Measurements from ENCODE around the gene CASZ1. TPM values are rescaled to one million over a fixed set of nuclear protein-coding genes. Genes with fewer than 3 reads are reported as not detected.

The CASZ1 gene
- total and polyA plus RNA-seq, 2 donors from 2014 or later, result 10.1 to 33.0 TPM

GRCh38 chr1:10662090-10662688, 134.3 kb downstream of the CASZ1 start:
- H3K4me1 ChIP-seq (ENCODE audit: control insufficient read depth in 2 of 3, insufficient read depth in 2 of 3, low read depth in 1 of 3, low read length in 3 of 3), result peaks cover 3 to 31% (median 18%) of the 10 kb centered on the region in 3 donors
- no peak for DNase-seq

GRCh38 chr1:10661453-10661852, 135.0 kb downstream of the CASZ1 start:
- no peaks in the 10 kb centered on the region for H3K27me3 ChIP-seq (ENCODE audit: control insufficient read depth, insufficient read depth, low read length)
- DNase-seq (no peak), FAIRE-seq (no peak)
- H3K9me3 ChIP-seq (ENCODE audit: control insufficient read depth in 2 of 3, insufficient read depth in 1 of 3, low read length in 3 of 3), result peaks cover 0 to 5% (median 0%) of the 10 kb centered on the region in 3 donors
- no peak overlapping the region for H3K27ac ChIP-seq (ENCODE audit: low read depth in 2 of 2, low read length in 2 of 2)
- peaks cover 3 to 26% (median 11%) of the 10 kb centered on the region in 3 donors for H3K4me1 ChIP-seq (ENCODE audit: control insufficient read depth in 2 of 3, insufficient read depth in 2 of 3, low read depth in 1 of 3, low read length in 3 of 3)
- intact Hi-C loops (cut with DNase I), result no loop called here
- no peak overlapping the region for H3K9ac ChIP-seq (ENCODE audit: low read length in 3 of 3)
- peak overlapping the region in 1 of 3 donors; percentile 5 for H3K4me3 ChIP-seq (ENCODE audit: low read length in 3 of 3)
- H3K36me3 ChIP-seq (ENCODE audit: control insufficient read depth in 2 of 3, insufficient read depth in 3 of 3, low read length in 3 of 3), result peaks cover 0 to 9% (median 3%) of the 10 kb centered on the region in 3 donors
- no peak for TF ChIP-seq CTCF (IDR thresholded peaks at IDR 0.05; ENCODE audit: borderline replicate concordance, extremely low read depth, insufficient read depth)

More at GRCh38 chr1:10662090-10662688, 134.3 kb downstream of the CASZ1 start:
- Histone ChIP-seq H3K27ac (ENCODE audit: low read depth in 2 of 2, low read length in 2 of 2) (no peak overlapping the region), H3K9me3 (ENCODE audit: control insufficient read depth in 2 of 3, insufficient read depth in 1 of 3, low read length in 3 of 3) (peaks cover 0 to 5% (median 0%) of the 10 kb centered on the region in 3 donors), H3K27me3 (ENCODE audit: control insufficient read depth, insufficient read depth, low read length) (no peaks in the 10 kb centered on the region), H3K36me3 (ENCODE audit: control insufficient read depth in 2 of 3, insufficient read depth in 3 of 3, low read length in 3 of 3) (peaks cover 0 to 9% (median 3%) of the 10 kb centered on the region in 3 donors), H3K9ac (ENCODE audit: low read length in 3 of 3) (peak overlapping the region in 1 of 3 donors; percentile 30), H3K4me3 (ENCODE audit: low read length in 3 of 3) (no peak overlapping the region)
- intact Hi-C loops (cut with DNase I), result no loop called here
- no peak for FAIRE-seq
- no peak for TF ChIP-seq CTCF (IDR thresholded peaks at IDR 0.05; ENCODE audit: borderline replicate concordance, extremely low read depth, insufficient read depth)

GRCh38 chr1:10659646-10660540, 136.6 kb downstream of the CASZ1 start:
- TF ChIP-seq CTCF (IDR thresholded peaks at IDR 0.05; ENCODE audit: borderline replicate concordance, extremely low read depth, insufficient read depth), result no peak
- Histone ChIP-seq H3K36me3 (ENCODE audit: control insufficient read depth in 2 of 3, insufficient read depth in 3 of 3, low read length in 3 of 3) (peaks cover 0 to 12% (median 3%) of the 10 kb centered on the region in 3 donors), H3K4me1 (ENCODE audit: control insufficient read depth in 2 of 3, insufficient read depth in 2 of 3, low read depth in 1 of 3, low read length in 3 of 3) (peaks cover 3 to 14% (median 6%) of the 10 kb centered on the region in 3 donors), H3K9ac (ENCODE audit: low read length in 3 of 3) (no peak overlapping the region), H3K27me3 (ENCODE audit: control insufficient read depth, insufficient read depth, low read length) (no peaks in the 10 kb centered on the region), H3K4me3 (ENCODE audit: low read length in 3 of 3) (no peak overlapping the region), H3K27ac (ENCODE audit: low read depth in 2 of 2, low read length in 2 of 2) (no peak overlapping the region), H3K9me3 (ENCODE audit: control insufficient read depth in 2 of 3, insufficient read depth in 1 of 3, low read length in 3 of 3) (peaks cover 0 to 5% (median 0%) of the 10 kb centered on the region in 3 donors)
- FAIRE-seq, result no peak
- intact Hi-C loops (cut with DNase I), result no loop called here
- no peak for DNase-seq
